ENCODE data around the gene HCFC1R1.

The HCFC1R1 gene

DNA sequence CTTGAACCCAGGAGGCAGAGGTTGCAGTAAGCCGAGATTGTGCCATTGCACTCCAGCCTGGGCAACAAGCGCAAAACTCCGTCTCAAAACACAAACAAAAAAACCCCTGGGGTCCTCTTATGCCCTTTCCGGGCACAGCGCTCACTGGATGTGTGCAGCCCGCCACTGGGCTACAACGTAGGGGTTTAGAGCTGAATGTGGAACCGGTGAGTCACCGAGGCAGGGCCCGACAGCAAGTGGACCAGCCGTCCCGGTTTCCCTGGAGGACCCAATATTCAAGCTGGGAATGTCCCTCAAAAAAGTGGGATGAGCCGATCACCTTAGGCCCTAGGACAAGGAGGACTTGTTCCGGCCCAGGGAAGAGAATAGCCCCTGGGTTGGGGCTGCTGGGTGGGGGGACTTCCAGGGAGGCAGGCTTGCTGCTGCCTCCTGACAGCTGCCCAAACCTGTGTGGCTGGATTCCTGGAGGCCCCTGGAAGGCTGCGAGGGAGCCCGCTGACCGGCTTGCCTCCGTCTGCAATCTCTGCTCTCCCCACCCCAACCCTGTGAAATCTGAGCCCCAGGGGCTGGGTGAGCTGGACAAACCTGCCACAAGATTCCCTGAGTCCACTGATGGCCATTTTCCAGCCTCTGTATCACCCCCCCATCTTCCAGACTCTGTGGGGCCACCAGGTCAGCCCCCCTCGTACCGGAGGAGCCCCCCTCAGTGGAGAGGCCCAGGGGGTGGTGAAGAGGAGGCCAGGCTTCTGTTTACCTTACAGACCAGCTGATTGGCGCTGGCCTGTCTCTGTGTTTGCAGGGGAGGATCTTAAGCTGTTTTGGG, 14.0 kb downstream of the HCFC1R1 start:
- intact Hi-C loops (cut with DNase I) = no loop called here
- DNase-seq = no peak

DNA sequence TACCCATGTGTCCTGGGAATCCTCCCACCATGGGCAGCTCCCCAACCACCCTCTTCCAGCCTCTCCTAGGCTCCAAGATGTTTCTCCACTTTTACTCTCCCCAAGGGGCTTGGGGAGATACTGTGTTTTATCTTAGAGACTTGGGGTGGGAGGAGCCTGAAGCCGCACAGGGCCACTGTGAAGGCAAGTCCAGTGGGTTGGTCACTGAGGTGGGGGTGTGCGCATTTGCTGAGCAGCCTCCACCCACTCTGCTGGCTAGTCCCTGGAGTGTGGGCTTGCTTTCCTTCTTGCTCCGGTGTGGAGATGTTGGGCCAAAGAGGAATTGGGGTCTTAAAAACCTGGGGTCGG, 15.1 kb downstream of the HCFC1R1 start:
- intact Hi-C loops (cut with DNase I) = no loop called here
- no peak for DNase-seq

DNA sequence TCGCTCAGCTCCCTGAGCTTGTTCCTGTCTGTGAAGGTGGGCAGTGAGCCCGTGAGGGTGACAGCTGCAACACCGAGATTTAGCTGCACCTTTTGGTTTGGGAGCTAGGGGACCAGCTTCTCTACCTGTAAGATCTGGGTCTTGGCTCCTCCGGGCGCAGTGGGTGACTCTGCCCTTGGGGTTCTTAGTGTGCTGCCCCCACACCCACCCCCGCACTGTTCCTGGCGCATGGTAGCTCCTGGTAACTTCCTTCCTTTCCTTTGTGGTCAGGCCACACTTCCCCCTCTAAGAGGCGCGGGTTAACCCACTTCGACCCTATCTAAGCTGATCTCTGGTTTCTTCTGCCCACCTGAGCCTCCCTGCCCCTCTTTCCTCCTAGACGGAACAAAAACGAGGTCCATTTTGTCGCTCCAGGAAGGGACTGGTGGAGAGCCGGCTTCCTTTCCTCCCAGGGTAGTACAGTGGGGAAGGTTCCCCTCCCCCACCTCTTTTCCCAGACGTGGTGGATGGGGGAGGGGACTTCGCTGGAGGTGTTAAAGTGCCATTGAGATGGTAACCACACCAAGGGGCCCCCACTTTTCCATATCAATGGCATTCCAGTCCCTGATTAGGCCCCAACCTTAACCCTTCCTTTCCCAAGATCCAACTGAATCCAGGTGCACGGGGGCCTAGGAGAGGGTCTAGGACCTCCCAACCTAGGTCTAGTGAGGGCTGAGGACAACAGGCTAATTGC, 15.6 kb downstream of the HCFC1R1 start:
- intact Hi-C loops (cut with DNase I) = no loop called here
- DNase-seq = peak in 7 of 42 donors; percentile 14 to 51 (median 42)

DNA sequence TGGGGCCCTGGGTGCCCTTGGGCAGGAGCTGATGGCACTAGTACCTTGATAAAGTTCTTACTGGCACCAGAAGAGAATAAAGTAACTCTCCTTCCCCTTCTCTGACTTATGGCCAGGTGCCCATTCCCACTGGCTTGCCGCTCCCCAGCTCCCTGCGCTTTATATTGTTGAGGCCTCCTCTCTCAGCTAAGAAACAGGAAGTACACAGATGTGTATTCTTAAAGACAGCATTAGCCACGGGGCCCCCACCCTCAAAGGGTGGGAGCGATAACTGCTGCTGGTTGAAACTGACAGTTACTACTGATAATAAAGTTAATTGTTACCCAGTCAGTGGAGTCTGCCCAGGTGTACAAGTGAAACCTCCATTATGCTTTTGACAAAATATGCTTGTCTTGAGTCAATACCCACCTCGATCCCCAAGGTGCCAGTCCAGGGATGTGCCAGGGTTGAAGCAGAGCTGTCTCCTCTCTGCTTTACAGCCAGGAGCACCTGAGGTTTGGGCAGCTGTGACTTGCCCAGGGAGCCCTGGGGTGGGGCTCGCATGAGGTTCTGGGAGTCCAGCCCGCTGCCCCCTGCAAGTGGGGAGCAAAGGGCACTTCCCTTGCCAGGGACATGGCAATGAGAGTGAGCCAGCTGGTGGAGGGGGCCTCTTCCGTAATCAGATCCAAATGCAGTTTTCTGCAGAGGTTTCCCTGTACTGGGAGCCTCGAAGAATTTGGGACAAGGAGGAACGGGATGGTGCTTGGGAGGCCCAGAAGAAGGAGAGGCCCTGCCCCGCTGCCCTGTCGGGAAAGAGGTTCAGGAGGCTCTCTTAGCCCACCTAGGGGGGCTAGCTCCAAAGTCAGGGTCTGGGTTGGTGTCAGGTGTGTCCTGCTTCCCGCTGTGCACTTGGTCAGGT, 16.4 kb downstream of the HCFC1R1 start:
- intact Hi-C loops (cut with DNase I) = no loop called here
- no peak for DNase-seq

DNA sequence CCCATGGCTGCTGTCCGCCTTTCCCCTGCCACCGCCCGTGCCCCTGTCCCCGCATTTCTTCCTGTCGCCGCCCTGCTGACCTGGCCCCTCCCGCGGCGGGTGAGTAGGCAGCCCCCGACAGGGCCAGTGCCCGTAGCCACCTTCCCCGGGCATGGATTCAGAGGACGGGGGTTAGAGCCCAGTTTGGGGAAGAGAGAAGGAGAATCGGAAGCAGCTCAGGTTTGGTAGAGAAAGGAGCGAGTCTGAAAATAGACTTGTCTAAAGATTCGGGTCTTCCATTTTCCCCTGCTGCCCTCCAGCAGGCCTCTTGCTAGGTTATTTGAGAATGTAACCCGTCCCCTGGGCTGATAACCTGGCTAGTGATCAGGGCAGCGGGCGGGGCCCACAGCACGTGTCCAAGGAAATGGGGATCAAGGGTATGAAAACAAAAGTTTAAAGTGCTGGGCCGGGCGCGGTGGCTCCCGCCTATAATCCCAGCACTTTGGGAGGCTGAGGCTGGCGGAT, 18.9 kb downstream of the HCFC1R1 start:
- intact Hi-C loops (cut with DNase I) = loop anchor here (2.0 kb wide), 1 partner anchor 18 kb away; the partner anchor contains the start of gene HCFC1R1

DNA sequence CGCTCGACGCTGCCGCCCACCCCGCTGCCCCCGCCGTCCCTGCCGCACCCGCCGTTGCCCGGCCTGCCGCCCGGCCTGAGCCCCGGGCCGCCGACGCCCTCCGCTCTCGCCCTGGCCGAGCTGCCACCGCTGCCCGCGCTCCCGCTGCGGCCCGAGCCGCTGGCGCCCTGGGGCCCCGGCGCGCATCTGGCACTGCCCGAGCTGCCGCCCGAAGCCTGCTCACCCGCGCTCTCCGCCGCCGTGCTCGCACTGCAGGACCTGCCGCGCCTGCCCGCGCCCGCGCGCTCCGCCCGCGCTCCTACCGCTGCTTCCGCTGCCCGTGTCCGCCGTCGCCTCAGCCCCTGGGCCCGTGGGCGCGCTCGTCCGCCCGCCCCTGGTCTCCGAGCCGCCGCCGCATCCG, 19.4 kb downstream of the HCFC1R1 start:
- peak in 2 of 42 donors; percentile 25 to 34 for DNase-seq
- intact Hi-C loops (cut with DNase I) = loop anchor here (2.0 kb wide), 1 partner anchor 18 kb away; the partner anchor contains the start of gene HCFC1R1

More for the DNA sequence above, 18.9 kb downstream of the HCFC1R1 start:
- no peak for DNase-seq

DNA sequence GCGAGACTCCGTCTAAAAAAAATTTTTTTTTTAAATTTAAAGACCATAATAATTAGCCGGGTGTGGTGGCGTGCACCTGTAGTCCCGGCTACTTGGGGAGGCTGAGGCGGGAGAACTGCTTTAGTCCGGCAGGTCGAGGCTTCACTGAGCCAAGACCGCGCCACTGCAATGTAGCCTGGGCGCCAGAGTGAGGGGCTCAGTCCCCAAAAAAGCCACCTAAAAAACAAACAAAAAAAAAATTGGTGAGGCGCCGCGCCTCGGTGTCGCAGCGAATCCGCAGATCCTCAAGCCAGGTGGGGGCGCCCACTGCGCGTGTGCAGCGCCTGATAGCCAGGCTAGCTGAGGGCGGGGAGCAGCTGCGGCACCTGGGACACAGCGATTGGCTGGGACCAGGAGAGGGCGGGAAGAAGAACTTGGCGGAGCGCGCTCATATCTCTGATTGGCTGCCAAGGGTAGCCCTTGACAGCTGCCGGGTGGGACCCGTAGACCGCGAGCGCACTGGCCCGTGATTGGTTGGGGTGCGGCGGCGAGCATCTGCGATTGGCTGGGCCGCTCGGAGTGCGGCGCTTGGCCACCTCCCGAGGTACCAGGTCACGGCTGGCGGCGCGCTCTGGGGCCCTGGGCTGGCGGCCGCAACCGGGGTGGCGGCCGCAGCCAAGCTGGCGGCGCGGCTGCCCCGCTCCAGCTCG, 20.0 kb downstream of the HCFC1R1 start:
- intact Hi-C loops (cut with DNase I) = loop anchor here (2.0 kb wide), 1 partner anchor 19 kb away; the partner anchor contains the start of gene HCFC1R1

DNA sequence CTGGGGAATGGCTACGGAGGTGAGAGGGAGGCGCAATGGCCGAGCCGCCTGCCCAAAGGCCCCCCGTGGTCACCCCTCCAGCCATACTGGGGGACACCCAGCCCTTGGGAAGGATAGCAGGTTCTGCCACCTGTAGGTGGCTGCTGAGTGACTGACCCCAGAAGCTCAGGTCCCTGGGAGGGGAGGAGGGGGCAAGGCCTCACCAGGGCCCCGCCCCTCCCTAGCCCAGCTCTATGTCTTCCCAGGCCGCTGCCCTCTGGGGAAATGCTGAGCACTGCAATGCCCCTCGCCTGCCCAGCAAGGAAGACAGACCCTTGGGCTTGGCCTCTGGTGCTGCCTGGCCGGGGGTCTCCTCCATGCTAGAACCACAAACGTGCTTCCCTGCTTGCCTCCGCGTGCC, 22.4 kb downstream of the HCFC1R1 start:
- DNase-seq = no peak
- intact Hi-C loops (cut with DNase I) = no loop called here

More for the DNA sequence above, 20.0 kb downstream of the HCFC1R1 start:
- peak; percentile 92 to 99 (median 98) for DNase-seq

DNA sequence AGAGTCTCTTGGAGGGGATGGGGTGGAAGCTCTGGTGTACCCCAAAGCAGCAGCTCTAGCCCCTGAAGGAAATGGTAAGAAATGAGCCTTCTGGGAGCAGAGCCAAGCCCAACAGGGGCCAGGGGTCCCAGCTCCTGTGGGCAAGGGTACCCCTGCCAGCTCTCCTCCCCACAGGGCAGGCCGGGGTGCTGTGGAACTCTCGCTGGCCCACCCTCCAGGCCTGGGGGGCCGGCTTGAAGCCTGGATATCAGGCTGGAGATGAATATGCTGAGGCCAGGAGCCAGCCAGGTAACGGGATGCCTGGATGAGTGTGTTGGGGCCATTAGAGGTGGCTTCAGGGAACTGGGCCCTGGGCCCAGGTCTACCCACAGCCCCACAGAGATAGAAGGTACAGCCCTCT, 23.2 kb downstream of the HCFC1R1 start:
- intact Hi-C loops (cut with DNase I) = no loop called here
- no peak for DNase-seq

DNA sequence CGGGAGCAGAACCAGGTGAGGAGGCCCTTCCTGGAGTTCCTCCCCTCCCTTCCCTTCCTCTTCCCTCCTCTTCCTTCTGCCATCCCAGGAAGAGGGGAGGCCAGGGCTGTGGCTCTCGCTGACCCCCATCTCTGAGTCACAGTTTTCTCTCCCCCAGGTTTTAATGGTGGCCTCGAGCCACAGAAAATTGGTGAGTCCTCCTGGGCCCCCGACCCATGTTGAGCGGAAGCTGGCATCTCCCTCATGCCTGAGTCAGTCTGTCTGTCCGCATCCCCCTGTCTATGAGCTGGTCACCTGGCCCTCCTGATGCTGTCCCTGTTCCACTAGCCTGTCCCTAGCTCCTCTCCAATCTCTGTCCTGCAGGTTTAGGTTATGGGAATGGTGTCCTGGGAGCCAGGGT, 23.8 kb downstream of the HCFC1R1 start:
- no peak for DNase-seq
- intact Hi-C loops (cut with DNase I) = no loop called here

DNA sequence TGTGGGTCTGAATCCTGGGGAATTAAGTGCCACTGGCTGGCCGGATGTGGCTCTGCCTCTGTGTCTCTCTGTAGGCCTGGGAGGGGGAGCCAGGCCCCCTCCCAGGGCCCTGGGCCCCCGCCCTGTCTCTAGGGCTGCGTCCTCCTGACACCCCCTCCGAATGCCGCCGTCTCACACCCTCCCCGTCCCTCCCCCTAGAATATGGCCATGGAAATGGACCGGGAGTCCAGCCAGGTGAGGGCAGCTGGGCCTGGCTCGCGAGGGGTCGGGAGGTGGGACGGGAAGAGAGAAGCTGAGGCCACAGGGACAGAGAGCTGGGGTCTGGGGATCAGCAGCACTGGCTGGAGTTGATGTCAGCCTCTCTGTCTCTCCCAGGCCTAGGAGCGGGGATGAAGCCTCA, 27.4 kb downstream of the HCFC1R1 start:
- DNase-seq = no peak
- intact Hi-C loops (cut with DNase I) = no loop called here

DNA sequence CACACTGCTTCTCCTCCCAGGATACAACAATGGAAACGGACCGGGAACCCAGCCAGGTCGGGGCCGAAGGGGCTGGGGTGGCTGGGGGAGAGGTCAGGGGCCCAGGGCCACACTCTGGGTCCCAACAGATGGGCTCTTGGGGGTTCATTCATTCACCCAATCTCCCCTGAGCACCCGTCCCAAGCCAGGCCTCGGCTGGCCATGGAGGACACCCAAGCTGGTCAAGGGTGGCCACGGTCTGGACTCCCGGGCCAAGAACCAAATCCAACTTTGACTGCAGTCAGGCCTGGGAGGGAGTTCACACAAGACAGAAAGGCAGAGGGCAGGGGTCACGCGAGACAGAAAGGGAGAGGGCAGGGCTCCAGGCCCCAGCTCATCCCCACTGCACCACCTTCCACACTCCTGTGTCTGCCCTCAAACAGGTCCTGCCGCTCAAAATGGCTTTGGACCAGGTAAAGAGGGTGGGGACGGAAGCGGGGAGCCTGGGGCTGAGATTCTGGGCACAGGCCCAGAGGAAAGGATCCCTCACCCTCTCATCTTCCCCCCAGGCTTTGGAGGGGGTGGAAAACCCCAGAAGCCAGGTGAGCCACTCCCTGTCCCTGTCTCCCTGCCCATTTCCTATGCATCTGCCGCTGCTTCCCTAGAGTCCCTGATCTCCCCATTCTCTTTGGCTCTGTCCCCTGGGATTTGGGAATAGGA, 31.2 kb downstream of the HCFC1R1 start:
- intact Hi-C loops (cut with DNase I) = no loop called here
- DNase-seq = no peak

DNA sequence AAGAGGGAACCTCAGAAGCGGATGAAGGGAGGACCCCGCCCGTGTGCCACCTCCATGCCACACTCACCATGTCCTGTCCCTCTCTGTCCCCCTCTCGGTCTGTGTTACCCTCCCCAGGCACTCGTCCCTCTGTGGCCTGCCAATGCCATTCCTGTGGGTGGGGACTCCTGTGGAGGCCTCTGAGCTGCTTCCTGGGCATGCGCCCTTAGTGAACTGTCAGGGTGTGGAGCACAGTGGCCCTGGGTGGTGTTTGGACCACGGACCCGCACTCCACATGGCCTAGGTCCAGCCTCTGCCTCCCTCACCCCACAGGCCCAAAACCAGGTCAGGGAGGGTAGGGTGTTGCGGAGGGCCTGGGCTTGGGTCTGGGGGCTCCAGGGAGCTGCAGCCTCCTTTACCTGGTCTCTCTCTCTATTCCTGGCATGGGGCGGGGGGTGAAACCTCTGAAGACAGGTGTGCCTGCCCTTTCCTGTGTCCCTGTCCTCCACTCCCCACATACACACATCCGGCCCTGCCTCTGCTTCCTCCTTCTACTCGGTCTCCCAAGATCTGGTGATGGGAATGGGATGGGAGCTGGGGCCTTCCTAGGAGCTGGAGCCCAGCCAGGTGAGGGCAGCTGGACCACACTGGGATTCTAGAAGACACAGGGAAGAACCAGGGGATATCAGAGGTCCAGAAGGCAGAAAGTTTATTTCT, 32.0 kb downstream of the HCFC1R1 start:
- no peak for DNase-seq
- intact Hi-C loops (cut with DNase I) = no loop called here

DNA sequence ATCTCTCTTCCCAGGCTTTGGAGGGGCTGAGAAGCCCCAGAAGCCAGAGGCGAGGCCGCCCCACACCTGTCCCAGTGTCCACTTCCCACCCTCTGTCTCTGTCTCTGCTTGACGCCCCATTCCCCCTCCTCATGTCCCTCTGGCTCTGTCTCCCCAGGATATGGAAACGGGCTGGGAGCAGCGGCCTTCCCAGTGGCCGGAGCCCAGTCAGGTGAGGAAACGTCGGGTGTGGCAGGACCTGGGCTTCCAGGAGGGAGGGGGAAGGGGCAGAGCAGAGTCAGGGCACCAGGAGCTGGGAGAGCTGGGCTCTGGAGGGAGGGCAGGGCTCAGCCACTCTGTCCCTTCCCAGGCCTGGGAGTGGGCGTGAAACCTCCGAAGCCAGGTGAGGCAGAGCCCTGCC, 32.9 kb downstream of the HCFC1R1 start:
- DNase-seq = no peak
- intact Hi-C loops (cut with DNase I) = no loop called here

DNA sequence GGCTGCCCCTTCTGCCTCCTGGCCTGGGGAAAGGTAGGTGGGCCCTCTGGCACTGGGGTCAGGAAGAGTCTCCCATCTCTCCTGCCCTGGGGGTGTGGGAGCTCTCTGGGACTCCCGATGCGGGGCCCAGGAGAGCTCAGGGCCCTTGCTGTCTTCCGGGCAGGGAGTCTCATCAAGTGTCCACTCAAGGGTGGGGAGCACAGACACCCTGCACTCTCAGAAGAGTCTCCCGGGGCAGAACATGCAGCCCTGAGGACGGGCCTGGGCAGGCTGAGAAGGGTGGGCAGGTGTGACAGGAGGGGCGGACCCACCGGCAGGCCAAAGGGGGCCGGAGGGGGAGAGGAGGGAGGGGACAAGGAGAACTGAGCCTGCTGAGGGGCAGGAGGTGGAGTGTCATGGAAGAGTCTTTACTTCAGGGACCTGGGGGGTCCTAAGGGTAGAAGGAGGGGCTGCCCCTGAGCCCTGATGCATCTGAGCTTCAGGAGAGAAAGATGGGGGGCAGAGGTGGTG, 35.1 kb downstream of the HCFC1R1 start:
- no peak for DNase-seq
- intact Hi-C loops (cut with DNase I) = no loop called here

DNA sequence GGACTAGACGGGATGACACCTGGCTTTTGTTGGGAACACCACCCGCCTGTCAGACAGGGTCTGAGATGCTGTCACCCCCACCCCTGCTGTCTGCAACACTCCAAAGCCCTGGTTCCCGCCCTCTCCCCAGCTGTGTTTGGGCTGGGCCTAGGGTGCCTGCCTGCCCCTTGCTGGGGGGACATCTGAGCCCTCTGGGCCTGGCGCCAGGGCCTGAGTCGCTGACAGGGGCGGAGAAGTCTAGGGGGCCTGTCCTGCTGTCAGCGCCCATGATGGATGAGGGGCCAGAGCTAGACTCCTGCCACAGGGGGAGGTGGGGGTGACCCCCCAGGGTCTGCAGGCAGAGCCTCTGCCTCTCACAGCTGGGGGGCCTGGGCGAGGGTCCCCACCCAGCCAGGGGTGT, 35.9 kb downstream of the HCFC1R1 start:
- intact Hi-C loops (cut with DNase I) = no loop called here

DNA sequence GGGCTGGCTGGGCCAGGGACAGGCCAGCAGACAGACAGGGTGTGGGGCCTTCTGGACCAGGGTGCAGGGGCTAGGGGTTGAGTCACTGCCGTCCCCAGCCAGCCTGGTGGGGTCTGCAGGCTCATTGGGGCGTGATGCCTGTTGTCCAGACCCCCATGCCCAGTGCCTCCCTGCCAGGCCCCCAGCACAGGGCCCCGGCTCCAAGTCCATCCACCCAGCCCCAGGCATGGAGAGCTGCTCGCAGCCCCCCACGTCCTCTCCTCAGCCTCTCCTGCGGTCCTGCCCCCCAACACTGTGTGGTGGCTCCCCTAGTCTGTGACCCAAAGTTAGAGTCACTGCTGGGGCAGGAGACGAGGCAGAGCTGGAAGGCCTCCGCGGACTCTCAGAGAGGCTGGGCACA, 36.5 kb downstream of the HCFC1R1 start:
- no peak for DNase-seq
- intact Hi-C loops (cut with DNase I) = no loop called here

More for the DNA sequence above, 35.9 kb downstream of the HCFC1R1 start:
- DNase-seq = no peak

Measured in head of caudate nucleus (tissue), 42 donors.